Keratinocyte (primary cell): ENCODE results near the gene PAM16. TPM values are rescaled to one million over a fixed set of nuclear protein-coding genes. Genes with fewer than 3 reads are reported as not detected.
A peak's percentile ranks its signal among the peaks of the same experiment; 100 is the strongest.

Experiments used
- DNase-seq: peaks from one replicate; pipeline ENCODE4 v3.0.0-alpha.2; 2011; ENCODE audit warnings: low read depth, missing footprints, low spot score
- FAIRE-seq: peaks from 2 replicates; lab custom pipeline; 2011; peaks lifted over from hg19 to GRCh38; lab: Jason Lieb, UNC
- H2AFZ ChIP-seq: 2 replicates; pipeline ENCODE4 v1.6.0; 2012; ENCODE audit warnings: low read length, control low read depth, inconsistent platforms; ENCODE audit not compliant: control insufficient read depth
- H3K27ac ChIP-seq: 2 replicates; pipeline ENCODE4 v1.5.1; 2011; ENCODE audit warnings: low read length; ENCODE audit not compliant: control insufficient read depth, insufficient read depth
- H3K27me3 ChIP-seq: 3 replicates; pipeline ENCODE4 v1.6.0; 2011; ENCODE audit warnings: low read length; ENCODE audit not compliant: control insufficient read depth, insufficient read depth; ENCODE audit errors: extremely low read depth
- H3K36me3 ChIP-seq, 2 experiments: 2 replicates in 1 of 2; 3 replicates in 1 of 2; pipeline ENCODE4 v1.5.1; 2011; ENCODE audit warnings: low read length in 2 of 2, mild to moderate bottlenecking in 1 of 2; ENCODE audit not compliant: control insufficient read depth in 2 of 2, insufficient read depth in 2 of 2; ENCODE audit errors: extremely low read depth in 1 of 2
- H3K4me1 ChIP-seq: 3 replicates; pipeline ENCODE4 v1.5.1; 2011; ENCODE audit warnings: low read length; ENCODE audit not compliant: control insufficient read depth, insufficient read depth; ENCODE audit errors: extremely low read depth
- H3K4me2 ChIP-seq: 3 replicates; pipeline ENCODE4 v1.6.0; 2011; ENCODE audit warnings: low read depth, low read length; ENCODE audit not compliant: control insufficient read depth, insufficient read depth; ENCODE audit errors: extremely low read depth
- H3K4me3 ChIP-seq, 3 experiments: fragments of 200-600 bp in 1 of 3; sonication (generic) in 1 of 3; 2 replicates in 2 of 3; 3 replicates in 1 of 3; pipeline ENCODE4 v1.5.1; 2011 to 2016; ENCODE audit warnings: low read length in 3 of 3, mild to moderate bottlenecking in 3 of 3, control low read depth in 2 of 3, inconsistent platforms in 1 of 3, low read depth in 1 of 3, mixed read lengths in 1 of 3, mixed run types in 1 of 3, moderate library complexity in 1 of 3; ENCODE audit not compliant: control insufficient read depth in 2 of 3, insufficient read depth in 2 of 3; ENCODE audit errors: extremely low read depth in 1 of 3
- H3K79me2 ChIP-seq: 2 replicates; pipeline ENCODE4 v1.6.0; 2012; ENCODE audit warnings: low read length; ENCODE audit not compliant: control insufficient read depth, insufficient read depth
- H3K9ac ChIP-seq: 3 replicates; pipeline ENCODE4 v1.6.0; 2011; ENCODE audit warnings: low read length; ENCODE audit not compliant: control insufficient read depth, insufficient read depth; ENCODE audit errors: extremely low read depth
- H3K9me1 ChIP-seq: 3 replicates; pipeline ENCODE4 v1.6.0; 2011; ENCODE audit warnings: low read length; ENCODE audit not compliant: control insufficient read depth, insufficient read depth; ENCODE audit errors: extremely low read depth
- H3K9me3 ChIP-seq: 2 replicates; pipeline ENCODE4 v1.5.1; 2012; ENCODE audit warnings: low read depth, low read length; ENCODE audit not compliant: control insufficient read depth
- H4K20me1 ChIP-seq: 3 replicates; pipeline ENCODE4 v1.6.0; 2011; ENCODE audit warnings: low read length; ENCODE audit not compliant: control insufficient read depth, insufficient read depth; ENCODE audit errors: extremely low read depth
- CTCF ChIP-seq, 3 experiments: IDR thresholded peaks in 1 of 3; conservative IDR thresholded peaks in 1 of 3; optimal IDR thresholded peaks in 1 of 3; 2 replicates in 2 of 3; 3 replicates in 1 of 3; pipeline versions ENCODE3 to v1.5.1; 2011; ENCODE audit warnings: low read length in 3 of 3, mild to moderate bottlenecking in 3 of 3, moderate library complexity in 2 of 3, control low read depth in 1 of 3, inconsistent platforms in 1 of 3; ENCODE audit not compliant: insufficient read depth in 2 of 3; ENCODE audit errors: extremely low read depth in 1 of 3
- EZH2 ChIP-seq: IDR thresholded peaks from one replicate; pipeline ENCODE4 v1.6.1; 2012; ENCODE audit warnings: inconsistent platforms, mild to moderate bottlenecking, low read length, moderate library complexity
- dilution Hi-C: fragments of 300-500 bp; cut with MboI; formaldehyde crosslinking; loops from one replicate; pipeline ENCODE4 v1.7.0; 2020; ENCODE audit warnings: low sequenced_read_pairs; ENCODE audit not compliant: extremely low pct_ligation_motif_present
- polyA plus RNA-seq, 5 experiments: library from polyadenylated mRNA; depleted of rRNA in 3 of 5; stranded (reverse) in 3 of 5; stranded (forward) in 1 of 5; unstranded in 1 of 5; fragments of >200 nt; gene quantifications; 1 replicate in 1 of 5; 2 replicates in 3 of 5; 3 replicates in 1 of 5; pipeline versions ENCODE4 v1.2.1 to v1.2.3, GENCODE V29; 2011 to 2012; ENCODE audit warnings: missing spikeins in 2 of 5, low read depth in 1 of 5, low replicate concordance in 1 of 5

Gene PAM16
- polyA plus RNA-seq, 1 donor (not counting 4 experiments of a cell fraction or from before 2014, with no cell fraction given): 32.7 TPM

GRCh38 chr16:4324492-4325252 lies 26.4 kb downstream of the PAM16 start:
- H3K36me3 ChIP-seq: no peaks in the 10 kb centered on the region
- peaks cover 8% of the 10 kb centered on the region for H4K20me1 ChIP-seq
- FAIRE-seq: peak; percentile 26
- dilution Hi-C loops: no loop called here
- no peaks in the 10 kb centered on the region for H3K27me3 ChIP-seq
- H3K79me2 ChIP-seq: peaks cover 66% of the 10 kb centered on the region
- no peak overlapping the region for H3K4me2 ChIP-seq
- H3K4me1 ChIP-seq: peaks cover 26% of the 10 kb centered on the region
- no peak overlapping the region for H3K4me3 ChIP-seq
- no peak for DNase-seq
- TF ChIP-seq CTCF (optimal IDR thresholded peaks at IDR 0.05 in 1 of 3, IDR thresholded peaks at IDR 0.05 in 1 of 3, conservative IDR thresholded peaks at IDR 0.05 in 1 of 3; ENCODE audit: extremely low read depth in 1 of 3, insufficient read depth in 2 of 3, low read length in 3 of 3): no peak
- TF ChIP-seq EZH2: no peak
- H3K9ac ChIP-seq: no peak overlapping the region
- H3K9me1 ChIP-seq: no peaks in the 10 kb centered on the region
- H3K27ac ChIP-seq: no peak overlapping the region
- no peak overlapping the region for H2AFZ ChIP-seq
- no peaks in the 10 kb centered on the region for H3K9me3 ChIP-seq

DNA sequence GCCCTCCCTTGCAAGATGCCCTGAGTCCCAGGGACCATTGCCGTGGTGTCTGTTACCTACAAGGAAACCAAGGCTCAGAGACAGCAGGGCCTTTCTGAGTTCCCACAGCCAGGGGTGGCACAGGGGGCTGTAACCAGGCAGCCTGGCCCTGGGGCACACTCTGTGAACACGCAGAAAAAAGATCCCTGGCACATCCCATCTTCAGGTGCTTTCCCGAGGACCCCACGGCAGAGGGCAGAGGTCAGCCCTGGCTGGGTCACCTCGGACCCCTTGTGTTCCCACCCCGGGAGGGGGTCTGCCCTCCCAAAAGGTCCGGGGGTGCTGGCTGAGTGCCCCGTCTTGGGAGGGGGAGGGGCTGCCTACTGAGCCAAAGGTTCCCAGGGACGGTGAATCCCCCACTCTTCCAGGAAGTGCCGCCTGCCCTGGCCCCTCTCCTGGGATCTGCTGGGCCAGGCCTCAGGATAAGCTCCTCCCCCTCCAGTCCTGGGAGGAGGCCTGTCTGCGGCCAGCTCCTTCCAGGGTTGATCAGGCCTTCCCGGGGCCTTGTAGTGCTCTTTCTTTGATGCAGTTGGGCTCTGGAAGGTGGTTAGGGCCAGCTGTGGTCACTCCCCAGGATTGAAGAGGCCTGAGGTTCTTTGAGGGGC lies 27.2 kb downstream of the PAM16 start:
- Histone ChIP-seq H3K4me2 (peak overlapping the region; percentile 37), H3K9ac (peak overlapping the region; percentile 42), H2AFZ (no peak overlapping the region), H3K9me3 (no peaks in the 10 kb centered on the region), H4K20me1 (peaks cover 12% of the 10 kb centered on the region), H3K79me2 (peaks cover 66% of the 10 kb centered on the region), H3K36me3 (no peaks in the 10 kb centered on the region), H3K27me3 (no peaks in the 10 kb centered on the region), H3K9me1 (no peaks in the 10 kb centered on the region), H3K4me3 (no peak overlapping the region), H3K27ac (no peak overlapping the region), H3K4me1 (peaks cover 33% of the 10 kb centered on the region)
- no peak for DNase-seq
- FAIRE-seq: no peak
- dilution Hi-C loops: no loop called here
- TF ChIP-seq EZH2 (no peak), CTCF (optimal IDR thresholded peaks at IDR 0.05 in 1 of 3, IDR thresholded peaks at IDR 0.05 in 1 of 3, conservative IDR thresholded peaks at IDR 0.05 in 1 of 3; ENCODE audit: extremely low read depth in 1 of 3, insufficient read depth in 2 of 3, low read length in 3 of 3) (no peak)
